HG03354 (cell line): ENCODE results near the gene HAND1.

Experiments
- ATAC-seq: cut with Tn5 transposase; IDR thresholded peaks from one replicate; pipeline ENCODE4 v1.9.1; 2021; ENCODE audit warnings: mild to moderate bottlenecking; ENCODE audit not compliant: unreplicated experiment, poor library complexity, severe bottlenecking

HAND1 gene

DNA sequence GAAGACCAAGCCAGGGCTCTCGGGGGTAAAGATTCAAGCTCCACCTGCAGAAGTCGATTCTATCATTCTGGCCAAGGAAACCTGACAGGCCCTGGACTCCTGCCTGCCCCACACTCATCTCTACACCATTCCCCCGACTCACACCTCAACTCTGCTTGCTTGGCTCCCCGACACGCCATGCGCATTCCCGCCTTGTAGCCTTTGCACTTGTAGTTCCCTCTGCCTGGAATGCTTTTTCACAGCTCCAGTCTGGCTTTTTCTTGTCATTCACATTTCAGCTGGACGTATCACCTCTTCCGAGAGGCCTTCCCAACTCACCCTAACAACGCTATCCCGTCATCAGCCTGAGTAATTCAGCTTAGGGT, 28.7 kb upstream of the HAND1 start:
- ATAC-seq: no peak

DNA sequence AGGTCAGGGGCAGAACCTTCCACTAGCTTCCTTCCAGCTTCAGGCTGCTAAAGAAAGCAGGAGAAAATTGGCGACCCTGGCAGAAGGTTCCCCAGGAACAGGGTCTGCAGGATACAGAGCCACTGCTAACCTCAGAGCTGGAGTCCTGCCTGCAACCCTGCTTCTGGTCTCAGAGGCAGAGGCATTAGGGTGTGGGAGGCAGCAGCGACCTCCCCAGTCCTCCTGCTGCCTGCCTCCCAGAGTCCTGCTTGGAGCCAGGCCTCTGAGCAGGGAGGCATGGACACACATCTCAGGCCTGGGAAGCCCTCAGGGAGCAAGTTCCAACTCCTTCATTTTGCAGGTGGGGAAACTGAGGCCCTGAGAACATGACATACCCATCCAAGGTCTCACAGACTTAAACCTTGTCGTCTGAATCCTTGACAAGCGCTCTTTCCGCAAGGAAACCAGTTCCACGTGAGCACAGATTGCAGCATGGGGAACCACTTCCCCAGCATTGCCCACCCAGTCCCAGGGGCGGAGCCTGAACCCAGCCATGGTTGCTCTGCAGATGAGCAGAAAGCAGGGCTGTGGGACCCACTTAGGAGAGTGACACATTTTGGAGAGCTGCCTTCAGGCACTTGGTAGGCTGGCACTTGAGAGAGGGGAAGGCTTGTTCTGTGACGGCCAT, 28.2 kb upstream of the HAND1 start:
- ATAC-seq: no peak

DNA sequence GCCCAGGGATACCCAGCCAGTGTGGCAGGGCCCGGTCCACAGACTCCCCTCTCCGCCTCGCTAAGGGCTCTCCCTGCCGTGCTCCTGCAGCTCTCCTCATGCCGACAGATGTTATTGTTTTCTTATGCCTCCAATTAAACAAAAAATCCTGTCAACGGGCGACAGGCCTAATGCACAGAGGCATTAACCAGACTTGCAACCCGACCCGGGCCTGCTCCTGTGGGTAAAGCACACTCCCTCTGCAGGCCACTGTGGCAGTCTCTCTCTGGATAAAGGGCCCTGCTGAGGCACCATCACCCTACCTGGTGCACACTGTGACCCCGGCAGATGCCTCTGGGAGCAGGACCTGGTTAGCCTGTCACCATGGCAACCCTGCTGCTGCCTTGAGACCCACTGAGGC, 27.5 kb upstream of the HAND1 start:
- ATAC-seq: no peak

DNA sequence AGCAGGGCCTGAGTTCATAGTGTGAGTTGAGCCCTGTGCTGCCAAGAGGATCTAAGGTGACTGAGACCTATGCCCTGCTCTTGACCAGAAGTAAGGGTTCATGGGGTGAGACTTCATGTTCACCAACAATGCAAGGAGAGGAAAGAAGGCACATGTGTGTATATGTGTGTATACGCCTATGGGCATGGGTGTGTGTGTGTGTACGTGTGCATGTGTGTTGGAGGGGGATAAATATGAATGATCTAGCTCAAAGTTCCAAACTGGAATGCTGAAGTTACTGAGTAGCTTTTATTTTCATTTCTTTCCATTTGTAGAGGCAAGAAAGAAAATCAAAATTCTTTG, 25.6 kb upstream of the HAND1 start:
- ATAC-seq: no peak

DNA sequence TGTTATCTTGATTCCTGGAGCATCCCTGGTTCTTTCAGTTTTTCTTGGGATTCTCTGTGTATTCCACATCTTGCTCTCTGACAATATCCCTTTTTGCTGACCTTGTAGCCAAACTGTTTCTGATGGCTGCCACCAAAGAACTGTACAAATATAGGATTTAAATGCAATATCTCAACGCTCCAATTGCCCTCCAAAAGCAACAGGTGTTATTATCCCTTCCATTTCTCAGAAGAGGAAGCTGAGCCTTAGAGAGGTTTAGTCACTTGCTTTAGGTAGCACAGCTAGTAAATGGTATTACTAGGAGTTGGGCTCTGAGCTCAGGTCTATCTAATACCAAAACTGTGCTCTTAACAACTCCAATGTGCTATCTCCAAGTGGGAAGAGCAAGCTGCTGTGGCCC, 24.2 kb upstream of the HAND1 start:
- ATAC-seq: no peak

DNA sequence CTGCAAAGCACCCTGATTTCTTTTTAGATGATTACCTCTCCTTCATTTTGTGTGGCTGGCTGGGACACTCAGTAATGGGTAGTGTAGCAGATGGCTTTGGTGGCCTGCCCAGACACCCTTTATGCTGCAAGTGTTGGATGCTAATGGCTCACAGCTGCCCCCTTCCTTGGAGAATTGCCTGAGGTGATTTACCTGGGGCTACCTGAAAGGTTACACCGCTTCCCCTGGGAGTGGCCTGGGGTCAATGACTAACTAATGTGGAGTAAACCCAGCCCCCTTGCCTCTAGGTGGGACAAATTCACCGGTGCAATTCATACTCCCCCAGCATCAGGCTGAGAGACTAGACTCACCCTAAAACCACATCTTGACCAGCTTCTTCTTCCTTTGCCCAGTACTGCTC, 23.5 kb upstream of the HAND1 start:
- no peak for ATAC-seq

DNA sequence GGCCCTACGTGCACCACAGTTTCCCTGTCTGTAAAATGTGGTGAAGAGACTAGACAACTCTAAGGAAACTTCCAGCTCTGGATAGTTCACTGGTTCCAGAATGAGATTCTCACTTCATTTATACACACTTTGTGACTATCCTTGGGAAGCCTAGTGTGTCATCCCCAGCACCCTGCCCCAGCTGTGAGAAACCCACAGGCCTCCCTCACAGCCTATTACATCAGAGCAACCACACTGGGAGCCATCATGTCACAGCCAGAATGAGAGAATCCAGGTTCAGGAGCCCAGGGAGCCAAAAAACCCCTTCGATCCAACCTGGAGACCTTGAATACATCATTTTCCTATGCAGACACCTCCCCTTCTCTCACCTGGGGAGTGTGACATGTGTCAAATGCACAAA, 21.0 kb upstream of the HAND1 start:
- no peak for ATAC-seq

DNA sequence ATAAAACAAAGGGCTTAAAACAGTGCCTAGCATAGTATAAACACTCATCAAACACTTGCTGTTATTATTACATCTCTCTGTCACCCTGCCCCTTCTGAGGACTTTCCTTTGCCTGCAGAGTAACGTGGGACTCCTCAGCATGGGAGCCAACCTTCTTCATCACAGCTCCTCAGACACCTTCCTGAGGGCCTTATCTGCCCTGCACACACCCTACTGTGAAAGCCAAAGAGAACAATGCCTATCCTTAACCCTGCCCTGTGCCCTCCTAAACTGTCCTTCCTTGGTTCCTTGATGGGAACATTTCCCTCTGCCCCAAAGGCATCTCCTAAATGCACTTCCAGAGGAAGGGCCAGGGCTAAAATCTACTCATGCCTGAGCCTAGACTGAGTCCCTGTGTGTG, 20.6 kb upstream of the HAND1 start:
- ATAC-seq: no peak

DNA sequence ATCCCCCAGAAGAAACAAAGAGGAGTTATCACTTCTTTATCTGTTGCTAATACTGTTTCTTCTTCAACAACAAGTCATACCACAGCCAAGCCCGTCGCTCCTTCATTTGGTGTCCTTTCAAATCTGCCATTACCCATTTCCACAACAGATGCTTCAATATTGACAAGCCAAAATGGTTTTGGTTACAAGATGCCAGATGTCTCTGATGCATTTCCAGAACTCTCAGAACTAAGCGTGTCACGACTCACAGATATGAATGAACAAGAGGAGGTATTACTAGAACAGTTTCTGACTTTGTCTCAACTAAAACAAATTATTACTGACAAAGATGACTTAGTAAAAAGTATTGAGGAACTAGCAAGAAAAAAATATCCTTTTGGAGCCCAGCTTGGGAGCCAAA, 16.0 kb upstream of the HAND1 start:
- ATAC-seq: no peak

DNA sequence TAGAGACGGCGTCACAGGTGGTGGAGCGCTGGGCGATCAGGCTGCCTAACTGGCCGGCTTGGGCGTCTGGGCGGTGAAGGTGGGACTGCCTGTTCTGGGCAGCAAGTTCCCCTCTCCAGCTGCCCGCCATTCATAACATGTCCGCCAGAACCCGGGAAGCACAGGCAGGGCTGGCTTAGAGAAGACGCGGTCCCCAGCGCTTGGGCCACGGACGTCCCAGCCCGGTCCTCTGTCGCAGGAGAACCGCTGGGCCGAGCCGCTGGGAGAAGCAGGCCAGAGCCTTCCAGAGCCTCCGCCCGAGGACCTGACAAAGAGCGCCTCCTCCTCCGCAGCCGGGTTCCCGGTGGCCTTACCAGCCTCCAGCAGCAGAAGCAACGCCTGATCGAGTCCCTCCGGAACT, 15.2 kb upstream of the HAND1 start:
- ATAC-seq: no peak

DNA sequence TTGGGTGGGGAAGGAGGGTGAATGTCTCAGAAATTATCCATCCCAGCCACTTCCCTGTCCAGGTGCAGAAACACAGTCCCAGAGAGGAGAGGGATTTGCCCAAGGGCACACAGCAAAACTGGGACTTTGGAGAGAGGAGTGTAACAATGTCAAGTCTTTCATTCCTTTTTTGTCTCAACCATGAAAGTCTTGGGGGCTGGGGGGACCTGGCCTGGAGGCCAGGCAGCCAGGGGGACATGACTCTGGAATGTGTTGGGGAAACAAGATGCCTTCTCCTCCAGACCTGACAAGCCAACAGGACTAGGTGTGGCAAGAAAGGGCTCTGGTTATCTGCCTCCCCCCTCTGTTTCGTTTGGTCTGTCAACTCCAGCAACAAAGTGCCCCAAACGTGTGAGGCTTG, 13.9 kb upstream of the HAND1 start:
- no peak for ATAC-seq

DNA sequence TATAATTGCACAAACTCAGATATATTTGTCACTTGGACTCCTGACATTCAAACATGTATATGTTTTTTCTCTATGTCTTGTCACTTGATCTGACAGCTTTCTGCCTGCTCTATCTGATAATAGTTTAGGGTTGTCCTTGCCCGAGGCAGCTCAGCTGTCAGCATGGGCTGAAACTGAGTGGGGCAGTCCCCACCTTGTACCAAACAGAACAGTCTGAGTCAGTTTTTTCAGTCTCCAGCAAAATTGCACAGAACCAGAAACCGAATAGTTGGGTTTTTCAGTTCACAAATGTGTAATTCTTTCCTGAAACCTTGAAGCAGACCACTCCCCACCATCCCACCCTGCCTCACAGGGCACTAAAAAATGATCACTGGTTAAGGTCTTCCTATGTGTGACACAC, 9.5 kb upstream of the HAND1 start:
- peak; percentile 96 for ATAC-seq

DNA sequence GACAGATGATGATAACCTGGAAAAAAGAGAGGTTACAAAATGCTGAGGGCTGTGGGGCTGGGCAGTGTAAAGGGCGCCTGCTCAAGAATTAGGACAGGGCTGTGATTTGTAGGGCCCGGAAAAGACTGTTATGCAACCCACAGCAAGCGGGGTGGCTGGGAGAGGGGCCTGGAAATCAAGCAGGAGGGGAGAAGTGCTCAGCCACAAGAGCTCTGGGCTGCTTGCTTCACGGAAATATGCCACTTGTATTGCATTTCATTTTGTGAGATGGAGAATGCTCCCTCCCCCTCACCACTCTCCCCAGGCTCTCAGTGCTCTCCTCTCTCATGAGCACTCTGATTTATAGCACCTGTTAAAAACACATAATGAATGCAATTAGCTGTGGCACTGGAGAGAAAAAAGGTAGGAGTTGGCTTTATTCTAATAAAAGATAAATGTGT, 8.4 kb upstream of the HAND1 start:
- ATAC-seq: no peak

DNA sequence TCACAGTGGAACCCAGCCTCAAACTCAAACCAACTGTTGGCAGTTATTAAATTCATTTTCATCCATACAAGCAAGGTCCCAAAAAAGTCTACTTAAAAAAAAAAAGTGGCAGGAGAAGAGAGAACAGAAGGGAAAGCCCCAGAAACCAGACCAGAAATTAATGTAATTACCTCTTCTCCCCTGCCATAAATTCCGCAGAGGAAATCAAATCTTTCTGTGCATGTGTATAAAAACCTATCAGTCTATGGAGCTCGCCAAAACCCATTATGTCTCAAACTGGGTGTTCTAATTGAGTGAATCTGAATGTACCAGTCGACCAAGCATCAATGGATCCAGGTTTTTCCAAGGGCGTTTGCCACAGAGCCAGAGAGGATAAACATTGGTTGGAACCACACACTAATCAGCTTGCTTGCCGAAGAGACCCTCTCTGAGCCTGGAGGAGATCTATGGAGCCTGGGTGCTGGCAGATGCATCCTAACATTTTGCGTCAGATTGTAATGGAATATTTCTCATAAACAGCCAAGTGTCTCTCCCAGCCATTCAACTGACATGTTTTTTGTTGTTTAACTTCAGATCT, 7.9 kb upstream of the HAND1 start:
- ATAC-seq: no peak

DNA sequence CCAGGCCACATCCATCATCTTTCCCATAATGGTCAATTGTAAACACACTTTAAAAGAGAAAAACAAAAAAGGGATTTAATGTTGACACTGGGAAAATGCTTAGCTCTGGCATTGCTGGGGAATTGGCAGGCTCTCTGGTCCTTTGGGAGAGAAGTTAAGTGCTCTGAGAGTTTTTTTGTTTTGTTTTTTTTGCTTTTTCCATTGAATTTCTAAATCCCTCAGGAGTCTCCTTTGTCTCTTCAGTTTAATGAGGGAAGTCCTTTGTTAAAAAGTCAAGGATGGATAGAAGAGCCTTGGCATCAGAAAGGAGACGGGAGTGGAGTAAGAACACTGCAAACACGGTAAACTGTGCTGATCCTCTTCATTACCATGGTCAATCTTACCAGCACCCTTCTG, 7.1 kb upstream of the HAND1 start:
- no peak for ATAC-seq

DNA sequence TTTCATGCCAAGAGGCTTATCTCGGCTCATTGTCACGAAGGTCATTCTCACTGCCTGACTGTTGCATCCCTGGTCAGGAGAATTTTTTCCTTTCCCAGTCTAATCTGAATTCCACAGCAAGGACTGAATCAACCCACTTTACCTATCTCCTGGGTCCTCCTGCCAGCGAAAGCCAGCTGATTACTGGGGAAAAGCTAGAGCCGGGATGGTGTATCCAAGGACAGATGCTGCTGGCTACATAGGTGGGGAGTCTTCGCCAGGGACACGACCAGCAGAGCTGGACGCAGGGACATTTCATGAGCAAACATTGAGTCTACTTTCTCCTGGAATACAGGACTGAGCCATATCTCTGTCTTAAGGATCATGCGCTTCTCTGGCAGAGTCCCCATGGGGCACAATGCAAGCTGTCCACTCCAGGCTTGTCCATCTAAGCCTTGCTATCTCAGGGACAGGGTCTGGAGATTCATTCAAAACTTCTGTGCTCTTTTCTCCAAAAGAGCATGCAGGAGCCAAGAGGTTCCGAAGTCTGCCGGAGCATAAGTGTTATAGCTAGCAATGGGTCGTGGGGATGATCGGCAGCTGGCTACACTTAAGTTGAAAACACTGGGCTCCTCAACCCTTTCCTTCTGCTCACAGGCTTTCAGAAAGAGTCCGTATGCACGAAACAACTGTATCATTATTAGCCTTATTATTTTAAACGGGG, 6.5 kb upstream of the HAND1 start:
- ATAC-seq: no peak

DNA sequence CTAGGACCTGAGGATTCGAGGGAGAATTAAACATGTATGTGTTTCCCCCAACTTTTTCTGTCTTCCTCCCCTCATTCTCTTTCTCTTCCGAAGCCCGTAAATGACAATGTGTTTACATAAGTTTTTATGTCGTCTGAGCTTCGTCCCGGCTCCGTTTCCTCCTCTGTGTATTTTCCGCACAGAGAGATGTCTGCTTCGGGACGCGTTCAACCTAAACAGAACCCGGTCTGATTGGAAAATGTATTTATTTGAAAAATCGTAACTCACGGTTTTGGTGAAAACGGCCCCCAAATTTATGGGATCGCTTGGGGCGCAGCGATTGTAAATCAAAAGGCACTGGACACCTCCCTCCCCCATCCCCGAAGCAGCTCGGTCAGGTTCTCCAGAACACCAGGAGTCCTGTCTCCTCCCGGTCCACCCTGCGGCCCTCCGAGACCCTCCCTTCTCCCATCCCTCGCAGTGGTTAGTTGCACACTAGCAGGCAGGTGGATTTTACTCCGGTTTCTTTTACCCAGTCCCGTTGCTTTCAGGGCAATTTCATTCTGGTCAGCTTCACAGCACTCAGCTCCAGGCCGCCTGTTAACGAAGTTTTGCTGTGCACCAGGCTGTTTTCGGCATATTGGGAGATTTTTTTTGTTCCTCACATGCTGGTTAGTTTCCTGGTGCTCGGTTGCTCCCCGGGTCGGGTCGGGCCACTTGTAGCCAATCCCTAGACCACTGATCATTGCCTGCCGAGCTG, 5.8 kb upstream of the HAND1 start:
- no peak for ATAC-seq

DNA sequence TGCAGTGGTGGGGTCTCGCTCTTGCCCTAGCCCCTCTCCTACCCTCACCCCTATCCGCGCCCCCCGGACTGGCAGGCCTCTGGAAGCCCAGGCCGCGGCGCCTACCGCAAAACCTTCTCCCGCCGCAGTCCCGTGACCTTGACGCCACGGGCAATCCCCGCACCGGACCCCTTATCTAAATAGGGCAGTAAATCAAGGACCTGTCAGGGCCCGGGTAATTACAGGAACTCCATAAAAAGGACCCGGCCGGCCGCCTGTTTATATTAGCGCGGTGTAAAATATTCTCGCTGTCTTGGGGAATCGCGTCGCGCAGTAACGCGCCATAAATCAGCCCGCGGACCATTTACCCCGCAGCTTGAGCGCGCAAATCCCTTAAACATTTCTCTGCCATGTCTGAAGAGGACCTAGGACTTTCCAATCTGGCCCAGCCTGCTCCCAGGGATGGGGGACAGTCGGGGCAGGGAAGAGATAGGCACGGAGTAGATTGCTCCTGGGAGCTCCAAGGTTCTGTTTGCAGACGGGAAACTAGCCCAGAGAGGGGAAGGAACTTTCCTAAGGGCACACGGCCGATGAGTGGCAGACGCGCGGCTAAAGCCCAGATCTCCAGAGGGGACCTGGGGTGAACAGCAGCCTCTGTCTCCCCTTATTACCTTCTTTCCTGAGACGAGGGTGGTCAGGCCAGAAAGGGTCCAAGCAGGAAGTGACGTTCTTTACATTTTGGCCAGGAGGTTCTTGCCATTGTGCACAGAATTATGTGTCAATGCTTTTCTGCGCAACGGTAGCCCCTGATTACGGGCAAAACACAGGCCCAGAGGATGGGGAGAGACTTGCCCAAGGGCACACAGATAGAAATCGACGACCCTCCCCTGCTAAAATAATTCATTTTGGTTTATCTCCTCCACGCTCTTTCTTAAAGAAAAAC, 4.8 kb upstream of the HAND1 start:
- ATAC-seq: no peak

DNA sequence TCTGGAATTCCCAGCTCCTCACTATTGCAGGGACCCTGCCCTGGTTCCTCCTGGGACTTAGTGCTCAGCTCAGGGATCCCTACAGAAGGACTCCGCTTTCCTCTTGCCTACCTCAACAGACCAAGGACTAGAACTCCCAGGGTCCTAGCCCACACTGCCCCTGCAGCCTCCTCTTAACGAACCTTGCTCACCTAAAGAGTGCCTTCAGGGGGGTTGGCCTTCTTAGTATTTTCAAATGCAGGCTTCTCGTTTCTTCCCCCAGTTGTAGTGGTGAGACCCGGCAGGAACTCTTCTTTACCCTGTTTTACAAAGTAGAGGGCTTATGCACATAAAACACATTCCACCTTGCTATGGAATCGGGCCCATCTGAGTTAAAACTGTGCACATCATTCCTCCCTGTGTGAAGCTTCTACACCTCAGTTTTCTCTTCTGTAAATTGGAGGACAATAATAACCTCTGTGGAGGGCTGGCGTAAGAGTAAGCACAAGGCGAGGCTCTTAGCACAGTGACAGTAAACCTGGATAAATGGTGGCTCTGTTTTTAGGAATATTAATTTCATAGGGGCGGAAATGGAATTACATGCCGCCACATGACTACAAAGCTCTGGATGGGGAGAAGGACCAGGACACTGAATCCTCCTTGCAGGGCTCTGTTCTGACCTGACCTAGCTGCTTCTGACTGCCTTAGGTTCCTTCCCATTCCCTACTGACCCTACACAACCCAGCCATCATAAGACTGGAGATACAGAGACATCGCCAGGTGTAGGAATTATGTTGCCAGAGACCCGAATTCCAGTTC, 3.8 kb upstream of the HAND1 start:
- no peak for ATAC-seq
